ENCODE measurements around the gene MYL4.
A peak's percentile ranks its signal among the peaks of the same experiment; 100 is the strongest.
"Not testable (repeated sequence)": the region's sequence is repeated elsewhere in the genome, so short reads cannot be mapped to it uniquely, and the experiment has no call there.

MYL4 gene

DNA sequence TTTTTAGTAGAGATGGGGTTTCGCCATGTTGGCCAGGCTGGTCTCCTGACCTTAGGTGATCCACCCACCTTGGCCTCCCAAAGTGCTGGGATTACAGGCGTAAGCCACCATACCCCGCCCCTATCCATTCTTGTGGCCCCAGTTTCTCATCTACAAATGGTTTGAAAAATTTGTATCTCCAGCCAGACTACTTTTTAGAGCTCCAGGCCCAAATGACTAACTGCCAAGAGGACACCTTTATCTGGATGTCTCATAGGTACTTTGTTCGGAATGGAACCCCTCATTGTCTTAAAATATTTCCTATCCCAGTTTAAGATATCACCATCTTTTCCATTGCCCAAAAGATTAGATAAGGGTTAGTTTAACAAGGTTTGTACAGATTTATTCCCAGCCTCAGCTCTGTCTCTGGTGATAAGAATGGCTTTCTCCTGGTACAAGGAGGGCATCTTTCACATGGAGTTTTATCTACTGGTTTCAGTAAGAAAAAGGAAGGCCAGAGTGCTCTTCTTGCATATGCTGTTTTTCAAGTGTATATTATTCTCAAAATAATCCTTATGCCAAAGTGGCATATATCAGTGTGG is 15.1 kb upstream of the MYL4 start:
- DNase-seq = no peak

DNA sequence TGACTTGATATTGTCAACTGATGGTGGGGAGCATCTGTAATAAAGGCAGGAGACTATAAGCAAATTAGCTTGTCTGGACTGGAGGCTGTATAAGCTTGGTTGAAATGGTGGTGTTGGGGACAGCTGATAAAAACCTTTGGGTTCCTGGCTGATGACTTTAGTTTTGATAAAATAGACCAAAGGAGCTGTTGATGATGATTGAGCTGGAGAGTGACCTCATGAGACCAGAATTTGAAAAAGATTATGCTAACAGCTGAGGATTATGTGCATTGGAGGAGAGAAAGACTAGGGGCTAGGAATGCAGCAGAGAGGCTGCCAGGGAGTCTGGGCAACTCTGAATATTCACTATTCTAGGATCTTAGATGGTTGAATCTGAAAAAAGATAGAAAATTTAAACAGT is 11.3 kb upstream of the MYL4 start:
- no peak for DNase-seq

DNA sequence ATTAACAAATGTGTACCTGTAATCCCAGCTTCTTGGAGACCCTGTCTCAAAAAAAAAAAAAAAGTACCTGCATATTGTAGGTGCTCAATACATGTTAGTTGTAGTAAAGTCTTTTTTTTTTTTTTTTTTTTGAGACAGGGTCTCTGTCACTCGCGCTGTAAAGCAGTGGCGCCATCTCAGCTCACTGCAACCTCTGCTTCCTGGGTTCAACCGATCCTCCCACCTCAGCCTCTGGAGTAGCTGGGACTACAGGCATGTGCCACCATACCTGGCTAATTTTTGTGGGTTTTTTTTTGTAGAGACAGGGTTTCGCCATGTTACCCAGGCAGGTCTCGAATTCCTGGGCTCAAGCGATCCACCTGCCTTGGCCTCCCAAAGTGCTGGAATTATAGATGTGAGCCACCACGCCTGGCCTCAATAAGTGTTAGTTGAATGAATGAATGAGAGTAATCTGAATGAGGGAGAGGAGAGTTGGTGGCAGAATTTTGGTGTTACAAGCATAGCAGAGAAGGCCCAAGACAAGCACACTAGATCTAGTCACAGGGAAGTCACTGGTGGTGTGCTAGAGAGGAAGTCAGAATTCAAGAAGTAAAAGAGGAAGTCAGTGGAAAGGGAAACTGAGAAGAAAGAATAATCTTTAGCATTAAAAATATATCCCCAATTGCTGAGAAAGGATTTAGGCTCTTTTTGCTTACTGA is 9.4 kb upstream of the MYL4 start:
- DNase-seq = no peak

DNA sequence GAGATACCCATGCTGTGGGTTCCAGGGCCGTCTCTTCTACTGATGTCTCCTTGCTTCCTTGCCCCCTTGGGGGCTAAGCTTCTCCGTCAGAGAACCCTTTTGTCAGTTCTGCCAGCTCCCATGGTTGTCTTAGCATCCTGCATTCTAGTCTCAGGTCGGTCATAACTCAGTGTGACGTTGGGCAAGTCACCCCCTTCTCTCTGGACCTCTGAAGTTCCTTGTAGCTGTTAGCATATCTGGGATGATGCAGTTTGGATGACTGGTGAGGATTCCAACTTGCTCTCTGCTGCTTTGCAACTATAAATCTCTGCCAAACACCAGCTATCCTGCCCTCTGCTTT is 8.9 kb upstream of the MYL4 start:
- DNase-seq = no peak

DNA sequence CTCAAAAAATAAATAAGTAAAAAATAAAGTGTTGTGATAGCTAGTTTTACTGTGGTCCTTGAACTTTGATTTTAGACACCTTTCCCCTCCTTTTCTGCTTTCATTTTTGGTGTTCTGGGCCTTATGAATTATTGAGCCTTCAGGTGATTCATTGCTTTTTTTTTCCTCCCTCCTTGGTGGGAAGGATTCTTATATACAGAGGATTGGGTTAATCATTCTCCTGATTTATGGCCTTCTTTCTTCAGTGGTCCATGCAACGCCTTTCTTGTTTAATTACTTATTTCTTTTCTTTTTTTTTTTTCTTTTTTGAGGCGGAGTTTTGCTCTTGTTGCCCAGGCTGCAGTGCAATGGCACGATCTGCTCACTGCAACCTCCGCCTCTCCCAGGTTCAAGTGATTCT is 8.0 kb upstream of the MYL4 start:
- DNase-seq = no peak

DNA sequence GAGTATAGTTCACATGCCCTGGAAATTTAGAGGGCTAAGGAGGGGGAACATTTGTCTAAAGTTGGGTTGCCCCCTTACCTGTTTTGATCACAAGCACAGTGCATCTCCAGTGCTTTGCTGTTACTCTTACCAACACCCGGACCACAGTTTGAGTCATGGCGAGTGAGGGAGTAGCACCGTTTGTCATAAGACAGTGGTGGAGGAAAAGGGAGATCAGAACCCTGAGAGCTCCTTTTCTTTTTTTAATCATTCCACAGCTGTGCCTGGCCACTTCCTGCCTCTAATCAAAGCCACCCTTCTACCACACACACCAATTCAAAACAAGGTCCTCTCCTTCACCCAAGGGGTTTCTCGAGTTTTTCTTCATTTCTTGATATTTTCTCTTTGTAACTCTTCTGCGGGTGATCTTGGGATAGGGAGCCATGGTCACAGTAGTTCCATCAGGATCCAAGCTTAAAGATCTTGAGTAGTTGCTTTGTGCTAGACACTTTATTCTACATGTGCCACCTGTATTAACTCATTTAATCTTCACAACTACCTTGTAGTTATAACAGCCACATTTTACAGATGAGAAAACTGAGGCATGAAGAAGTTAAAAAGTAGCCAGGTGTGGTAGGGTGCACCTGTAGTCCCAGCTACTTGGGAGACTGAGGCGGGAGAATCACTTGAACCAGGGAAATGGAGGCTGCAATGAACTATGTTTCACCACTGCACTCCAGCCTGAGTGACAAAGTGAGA is 5.0 kb upstream of the MYL4 start:
- DNase-seq = no peak

DNA sequence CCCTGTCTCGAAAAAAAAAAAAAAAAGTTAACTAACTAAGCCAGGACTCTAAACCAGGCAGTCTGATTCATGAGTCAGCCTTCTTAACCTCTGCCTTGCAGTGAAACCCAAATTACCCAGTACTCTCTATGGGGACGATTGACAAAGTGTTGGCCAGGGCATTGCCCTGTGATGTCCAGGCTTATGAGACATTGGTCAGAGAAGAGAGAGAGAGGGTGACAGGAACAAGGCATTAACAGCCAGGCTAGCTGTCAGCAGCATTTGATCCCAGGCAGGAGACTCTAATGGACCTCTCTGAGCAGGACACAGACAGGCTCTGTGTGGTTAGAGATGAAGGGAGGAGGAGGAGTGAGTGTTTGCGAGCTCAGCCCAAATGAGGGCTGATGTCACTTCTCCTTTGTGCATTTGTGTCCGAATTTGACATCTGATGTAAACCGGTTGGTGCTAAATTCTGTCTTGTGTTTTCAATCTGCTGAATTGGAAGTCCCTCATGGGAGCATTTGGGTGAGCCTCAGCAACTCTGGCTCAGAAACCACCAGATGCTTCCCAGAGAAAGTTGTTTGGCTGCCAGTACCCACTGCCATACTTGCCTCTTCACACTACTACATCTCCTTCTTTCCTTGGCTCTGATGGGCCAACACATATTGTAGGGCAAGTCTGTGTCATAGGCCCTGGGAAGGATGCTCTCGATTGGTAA is 4.3 kb upstream of the MYL4 start:
- DNase-seq = no peak

DNA sequence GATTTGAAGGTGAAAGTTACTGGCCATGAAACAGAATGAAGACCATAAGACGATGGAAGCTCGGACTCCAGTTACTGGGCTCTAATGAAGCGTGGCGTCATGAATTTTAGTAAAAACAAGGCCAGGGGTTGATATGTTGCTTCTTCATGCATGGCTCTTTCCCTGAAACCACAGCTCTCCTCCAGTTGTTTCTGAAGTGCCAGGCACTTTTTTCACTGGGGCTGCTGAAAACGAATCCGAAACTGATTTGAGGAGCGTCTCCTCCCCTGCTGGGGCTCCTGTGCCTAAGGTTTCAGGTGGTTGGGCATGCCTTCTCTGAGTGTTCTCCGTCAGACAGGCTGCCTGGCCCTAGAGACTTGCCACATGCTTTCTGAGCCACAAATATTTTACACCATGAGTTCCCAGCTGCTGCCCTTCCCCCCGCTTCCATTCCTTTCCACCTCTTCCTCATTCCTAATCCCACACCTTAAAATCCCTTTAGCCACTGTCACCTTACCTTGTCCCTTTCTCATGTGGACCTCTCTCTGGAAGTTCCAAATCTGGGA is 3.7 kb upstream of the MYL4 start:
- peak; percentile 67 for DNase-seq

DNA sequence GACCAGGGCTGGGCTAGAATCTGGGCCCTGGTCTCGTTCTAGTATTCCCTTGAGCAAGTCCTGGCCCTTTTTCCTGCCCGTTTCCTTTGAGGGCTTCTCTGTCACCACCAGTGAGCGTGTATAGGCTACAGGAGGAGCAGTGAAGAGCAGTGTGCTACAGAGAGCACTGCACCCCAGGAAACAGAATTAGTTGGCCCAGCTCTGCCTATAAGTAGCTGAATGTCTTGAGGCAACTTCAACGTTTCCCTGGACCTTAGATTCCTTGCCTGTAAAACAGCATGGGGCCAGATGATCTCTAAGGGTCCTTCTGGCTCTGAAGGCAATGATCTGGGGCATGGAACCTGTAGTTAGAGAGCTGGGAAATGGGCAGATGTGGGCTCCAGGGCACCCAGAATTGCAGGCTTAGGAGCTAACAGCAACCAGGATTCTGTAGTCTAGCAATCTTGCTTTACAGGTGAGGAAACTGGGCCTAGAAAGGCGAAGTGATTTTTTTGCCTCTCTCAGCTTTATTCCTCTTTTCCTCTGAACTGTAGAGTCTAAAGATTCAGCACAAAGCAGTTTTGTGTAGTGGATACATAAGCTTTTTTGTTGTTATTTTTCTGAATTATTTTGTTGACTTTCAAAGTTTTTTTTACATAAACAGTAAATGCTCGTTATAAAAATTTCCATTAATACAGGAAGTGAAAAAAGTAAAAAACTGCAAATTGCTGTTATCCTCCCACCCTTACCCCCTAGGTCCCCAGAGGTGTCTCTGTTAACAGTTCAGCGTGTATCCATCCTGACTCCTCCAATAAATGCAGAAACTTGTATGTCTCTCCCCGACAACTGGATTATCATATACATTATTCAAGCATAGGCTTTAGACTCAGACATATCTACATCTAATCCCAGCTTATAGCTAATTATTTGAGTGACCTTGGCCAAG is 1.7 kb upstream of the MYL4 start:
- DNase-seq = no peak

DNA sequence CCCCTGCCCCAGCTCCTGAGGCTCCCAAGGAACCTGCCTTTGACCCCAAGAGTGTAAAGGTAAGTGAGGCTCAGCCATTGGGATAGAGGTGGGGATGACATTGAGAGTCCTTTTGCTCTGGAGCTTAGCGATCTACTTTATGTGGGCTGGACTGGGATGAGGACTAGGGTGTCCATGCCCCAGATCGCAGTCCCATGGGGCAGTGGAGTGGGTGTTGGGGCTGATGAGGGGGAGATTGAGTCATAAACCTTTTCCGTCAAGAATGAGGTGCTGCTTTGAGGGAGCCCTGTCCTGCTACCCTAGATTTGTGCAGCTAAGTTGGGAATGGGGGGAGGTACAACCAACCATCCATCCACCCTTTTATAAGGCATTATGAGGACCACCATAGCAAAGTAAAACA is 351 bp downstream of the MYL4 start:
- DNase-seq = no peak

DNA sequence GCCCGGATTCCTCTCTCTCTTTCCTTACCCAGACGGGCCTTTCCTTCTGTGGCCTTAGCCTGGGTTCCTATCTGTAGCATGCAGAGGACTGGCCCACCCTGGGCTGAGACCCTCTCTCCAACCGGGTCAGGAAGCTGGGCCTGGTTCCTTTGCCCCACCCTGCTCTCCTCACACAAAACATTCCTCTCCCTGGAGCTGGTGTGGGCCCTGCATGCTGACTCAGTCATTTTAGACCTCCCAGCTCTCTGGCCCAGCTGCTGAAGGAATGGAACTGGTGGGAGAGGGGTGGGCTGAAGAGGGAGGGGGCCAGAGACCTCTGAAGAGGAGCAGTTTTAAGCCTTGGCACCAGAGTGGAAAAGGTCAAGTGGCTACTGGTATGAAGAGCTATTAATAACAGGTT is 957 bp downstream of the MYL4 start:
- DNase-seq = no peak

DNA sequence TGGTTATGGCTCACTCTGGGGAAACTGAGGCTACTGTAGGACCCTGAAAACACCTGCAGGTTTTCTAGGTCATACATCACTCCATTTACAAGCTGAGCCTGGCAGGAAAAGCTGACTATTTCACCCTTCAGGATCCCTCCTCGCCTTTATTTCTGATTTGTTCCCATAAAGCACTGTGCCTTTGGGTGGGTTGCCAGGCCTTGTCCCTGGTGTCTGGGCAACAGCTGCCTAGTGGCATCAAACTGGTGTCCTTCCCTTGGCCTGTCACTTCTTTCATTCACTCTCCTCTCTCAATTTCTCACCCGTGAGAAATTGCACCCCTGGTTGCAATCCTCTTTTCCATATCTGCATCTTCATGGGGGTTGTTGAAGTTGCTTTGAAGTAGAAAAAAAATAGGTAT is 1.6 kb downstream of the MYL4 start:
- DNase-seq = no peak

DNA sequence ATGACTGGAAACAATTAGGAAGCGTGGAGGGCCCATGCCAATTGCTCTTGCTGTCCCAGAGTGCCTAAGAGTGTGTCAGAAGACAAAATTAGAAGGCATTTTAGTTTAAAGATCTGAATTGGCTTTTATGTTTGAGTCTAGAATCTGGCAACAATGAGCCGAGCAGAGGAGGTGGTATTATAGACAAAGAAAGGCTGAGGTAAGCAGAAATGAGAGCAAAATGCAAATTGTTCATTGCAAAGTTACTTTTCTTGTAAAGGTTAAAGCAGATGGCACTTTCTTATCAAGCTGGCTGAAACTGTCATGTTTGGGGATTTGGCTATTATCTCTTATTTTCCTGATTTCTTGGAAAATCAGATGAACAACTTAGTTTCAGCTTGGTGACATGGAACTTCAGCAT is 3.3 kb downstream of the MYL4 start:
- no peak for DNase-seq

DNA sequence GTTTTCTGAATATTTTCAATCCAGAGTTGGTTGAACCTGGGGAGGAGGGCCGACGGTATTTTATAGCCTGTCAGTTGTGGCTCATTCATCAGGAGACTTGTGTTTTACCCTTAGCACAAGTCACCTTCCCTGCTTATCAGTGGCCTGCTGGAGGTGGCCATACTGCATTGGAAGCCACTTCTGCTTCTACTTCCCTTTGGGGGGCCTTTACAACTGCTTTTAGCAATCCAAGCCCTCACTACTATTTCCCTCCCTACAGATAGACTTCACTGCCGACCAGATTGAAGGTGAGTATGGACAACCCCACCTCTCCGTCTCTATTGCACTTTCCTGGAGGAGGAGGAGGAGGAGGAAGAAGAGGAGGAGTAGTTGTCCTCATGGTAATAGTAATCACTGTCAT is 4.4 kb downstream of the MYL4 start:
- DNase-seq = no peak

DNA sequence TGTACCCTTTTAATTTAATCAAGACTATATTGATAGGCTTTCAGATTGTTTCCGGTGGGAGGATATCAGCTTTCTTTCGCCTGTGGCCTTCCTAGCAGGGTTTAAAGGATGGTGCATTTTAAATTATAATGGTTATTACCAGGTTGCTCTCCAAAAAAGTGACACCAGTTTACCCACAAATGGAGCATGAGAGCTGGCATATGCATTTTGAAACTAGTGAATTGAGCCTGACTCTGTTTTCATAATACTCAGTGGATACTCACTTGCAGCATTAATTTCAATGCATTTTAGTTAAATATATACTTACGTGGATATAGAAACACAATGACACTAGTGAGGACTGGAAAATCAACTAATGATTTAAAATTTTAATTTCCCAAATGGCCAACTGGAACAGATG is 5.8 kb downstream of the MYL4 start:
- DNase-seq = no peak

DNA sequence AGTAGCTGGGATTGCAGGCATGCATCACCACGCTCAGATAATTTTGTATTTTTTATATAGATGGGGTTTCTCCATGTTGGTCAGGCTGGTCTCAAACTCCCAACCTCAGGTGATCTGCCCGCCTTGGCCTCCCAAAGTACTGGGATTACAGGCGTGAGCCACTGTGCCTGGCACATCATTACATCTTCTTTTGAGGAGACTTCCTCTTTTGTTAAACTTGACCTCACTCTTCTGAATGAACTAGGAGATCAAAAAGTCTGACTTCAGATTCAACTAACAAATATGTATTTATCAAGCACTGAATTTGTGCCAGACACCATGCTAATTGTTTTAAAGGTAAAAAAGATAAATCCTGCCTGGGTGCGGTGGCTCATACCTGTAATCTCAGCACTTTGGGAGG is 7.7 kb downstream of the MYL4 start:
- DNase-seq = not testable (repeated sequence)

DNA sequence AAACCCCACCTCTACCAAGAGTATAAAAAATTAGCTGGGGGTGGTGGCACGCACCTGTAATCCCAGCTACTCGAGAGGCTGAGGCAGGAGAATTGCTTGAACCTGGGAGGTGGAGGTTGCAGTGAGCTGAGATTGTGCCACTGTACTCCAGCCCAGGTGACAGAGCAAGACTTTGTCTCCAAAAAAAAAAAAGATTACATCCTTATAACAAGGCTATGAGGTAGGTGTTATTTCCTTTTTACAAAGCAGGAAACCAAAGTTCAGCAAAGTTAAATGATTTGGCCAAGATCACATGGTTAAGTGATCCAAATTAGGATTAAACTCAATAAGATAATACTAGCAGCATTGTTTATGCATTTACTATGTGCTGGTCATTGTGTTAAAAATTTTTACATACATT is 8.1 kb downstream of the MYL4 start:
- not testable (repeated sequence) for DNase-seq

DNA sequence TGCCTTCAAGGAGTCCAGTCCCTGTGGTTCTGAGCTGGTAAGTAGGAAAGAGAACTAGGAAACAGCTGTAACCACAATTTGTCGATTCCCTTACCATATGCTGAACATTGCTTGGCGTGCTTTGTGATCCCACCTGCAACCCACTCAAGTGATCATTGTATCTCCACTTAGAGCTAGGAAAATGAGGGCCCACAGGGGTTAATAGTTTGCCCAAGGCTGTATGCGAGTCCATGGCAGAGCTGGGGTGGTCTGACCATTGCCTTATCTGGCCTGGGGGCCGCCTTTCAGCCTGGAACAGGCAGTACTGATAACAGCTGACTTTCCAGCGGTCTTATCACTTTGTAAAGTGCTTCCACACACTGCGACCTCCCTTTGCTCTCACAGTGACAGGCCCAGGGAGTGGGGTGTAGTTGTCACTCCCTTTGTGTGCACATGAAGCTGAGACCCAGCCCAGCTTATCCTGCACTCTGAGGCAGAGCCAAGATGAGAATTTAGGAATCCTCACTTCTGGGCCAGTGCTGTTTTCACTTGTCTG is 9.8 kb downstream of the MYL4 start:
- no peak for DNase-seq

DNA sequence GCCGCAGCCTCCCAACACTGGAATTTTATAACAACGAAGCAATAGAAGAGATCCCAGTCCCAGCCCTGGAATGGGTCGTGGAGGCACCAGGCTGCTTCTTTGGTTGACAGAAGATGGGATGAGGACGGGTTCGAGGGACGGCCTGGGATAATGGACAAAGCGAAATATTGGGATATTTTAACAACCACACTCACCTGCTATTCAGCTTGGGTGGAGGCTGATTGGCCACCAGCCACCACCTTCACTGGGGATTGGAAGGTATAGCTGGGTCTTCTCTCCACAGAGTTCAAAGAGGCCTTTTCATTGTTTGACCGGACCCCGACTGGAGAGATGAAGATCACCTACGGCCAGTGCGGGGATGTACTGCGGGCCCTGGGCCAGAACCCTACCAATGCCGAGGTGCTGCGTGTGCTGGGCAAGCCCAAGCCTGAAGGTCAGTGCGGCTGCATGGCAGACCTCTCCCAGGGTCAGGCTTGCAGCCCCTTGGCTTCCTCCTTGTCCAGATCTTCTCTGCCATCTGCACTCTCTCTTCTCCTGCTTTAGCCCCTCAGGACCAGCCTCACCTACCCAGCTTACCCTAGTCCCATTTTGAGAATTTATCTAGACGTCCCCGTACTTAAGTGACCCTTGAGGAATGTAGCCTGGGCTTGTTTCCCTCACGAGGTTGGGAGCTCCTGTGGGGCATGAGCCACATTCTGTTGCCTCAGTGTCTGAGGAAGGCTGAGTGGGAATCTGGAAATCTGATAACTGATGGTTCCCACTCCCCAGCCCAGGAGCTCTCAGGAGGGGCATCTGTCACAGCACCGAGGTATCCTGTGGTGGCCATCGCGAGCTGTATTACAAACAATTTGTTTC is 10.7 kb downstream of the MYL4 start:
- no peak for DNase-seq

DNA sequence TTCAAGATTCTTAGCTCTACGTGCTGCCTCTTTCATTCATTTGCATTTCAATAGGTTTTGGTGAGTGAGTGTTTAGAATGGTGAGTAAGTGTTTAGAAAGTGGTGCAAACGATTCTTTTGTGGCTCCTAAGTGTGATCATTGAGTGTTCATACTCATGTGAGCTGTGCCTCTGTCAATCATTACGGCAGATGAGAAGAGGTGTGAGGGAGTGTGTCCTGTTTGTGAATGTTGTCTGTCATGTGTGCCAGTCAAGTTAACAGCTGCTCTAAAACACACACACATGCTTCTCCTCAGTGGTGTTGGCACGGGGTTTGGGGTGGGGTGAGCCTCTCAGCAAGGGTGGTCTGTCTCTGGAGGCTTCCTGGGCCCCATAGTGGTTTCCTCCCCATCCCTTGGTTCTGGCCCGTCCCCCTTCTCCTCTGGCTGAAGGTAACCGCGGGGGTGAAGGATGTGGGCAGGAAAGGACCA is 11.4 kb downstream of the MYL4 start:
- DNase-seq = no peak

DNA sequence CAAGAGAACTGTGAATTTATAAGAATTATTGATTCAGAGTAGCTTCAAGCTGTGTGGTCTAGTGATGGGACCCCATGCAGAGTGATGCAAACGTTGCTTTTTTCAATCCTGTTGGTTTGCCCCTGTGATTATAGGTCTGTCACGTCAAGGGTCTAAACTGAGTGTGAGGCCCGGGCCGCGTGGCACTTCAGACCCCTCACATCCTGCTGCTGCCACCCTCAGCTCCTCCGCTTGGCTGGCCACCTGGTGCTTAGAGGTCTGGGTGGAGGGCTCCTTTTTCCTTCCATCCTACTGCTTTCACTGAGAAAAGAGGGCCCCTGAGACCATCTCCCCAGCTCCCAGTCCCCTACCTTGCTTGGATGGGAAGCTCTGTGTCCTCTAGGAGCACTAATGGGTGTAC is 12.0 kb downstream of the MYL4 start:
- no peak for DNase-seq
